ENCODE measurements around the gene EXT2. TPM values are rescaled to one million over a fixed set of nuclear protein-coding genes. Genes with fewer than 3 reads are reported as not detected.

EXT2 gene
- total RNA-seq, 1 donor from 2014 or later = 75.0 TPM

GRCh38 chr11:44110231-44110679, 14.8 kb downstream of the EXT2 start:
- peaks cover 23% of the 10 kb centered on the region for H3K36me3 Mint-ChIP-seq
- peak in 1 of 2 experiments; percentile 66 for DNase-seq (ENCODE audit: low spot score in 2 of 2, unreplicated experiment in 2 of 2)
- no peak for TF ChIP-seq CTCF (IDR thresholded peaks at IDR 0.05; ENCODE audit: unreplicated experiment)
- no peak overlapping the region for H3K27ac Mint-ChIP-seq
- H3K4me3 Mint-ChIP-seq = no peak overlapping the region
- H3K4me1 Mint-ChIP-seq = peaks cover 2% of the 10 kb centered on the region
- no peaks in the 10 kb centered on the region for H3K9me3 Mint-ChIP-seq
- no peaks in the 10 kb centered on the region for H3K27me3 Mint-ChIP-seq (ENCODE audit: low read depth)

GRCh38 chr11:44112091-44112821, 16.8 kb downstream of the EXT2 start:
- H3K4me1 Mint-ChIP-seq = peaks cover 2% of the 10 kb centered on the region
- no peak for DNase-seq (ENCODE audit: low spot score in 2 of 2, unreplicated experiment in 2 of 2)
- H3K27ac Mint-ChIP-seq = no peak overlapping the region
- H3K9me3 Mint-ChIP-seq = no peaks in the 10 kb centered on the region
- peaks cover 37% of the 10 kb centered on the region for H3K36me3 Mint-ChIP-seq
- no peak overlapping the region for H3K4me3 Mint-ChIP-seq
- no peaks in the 10 kb centered on the region for H3K27me3 Mint-ChIP-seq (ENCODE audit: low read depth)
- no peak for TF ChIP-seq CTCF (IDR thresholded peaks at IDR 0.05; ENCODE audit: unreplicated experiment)

- Mint-ChIP-seq H3K4me3 (no peak overlapping the region), H3K36me3 (peaks cover 41% of the 10 kb centered on the region), H3K27ac (no peak overlapping the region), H3K9me3 (no peaks in the 10 kb centered on the region), H3K4me1 (peaks cover 2% of the 10 kb centered on the region), H3K27me3 (ENCODE audit: low read depth) (no peaks in the 10 kb centered on the region)
- TF ChIP-seq CTCF (IDR thresholded peaks at IDR 0.05; ENCODE audit: unreplicated experiment) = no peak
- DNase-seq (ENCODE audit: low spot score in 2 of 2, unreplicated experiment in 2 of 2) = no peak
Measured at GRCh38 chr11:44113018-44113417, 17.5 kb downstream of the EXT2 start.

GRCh38 chr11:44113572-44113971, 18.1 kb downstream of the EXT2 start:
- no peak for TF ChIP-seq CTCF (IDR thresholded peaks at IDR 0.05; ENCODE audit: unreplicated experiment)
- Mint-ChIP-seq H3K4me1 (peaks cover 2% of the 10 kb centered on the region), H3K9me3 (no peaks in the 10 kb centered on the region), H3K27me3 (ENCODE audit: low read depth) (no peaks in the 10 kb centered on the region), H3K4me3 (no peak overlapping the region), H3K36me3 (peaks cover 41% of the 10 kb centered on the region), H3K27ac (no peak overlapping the region)
- no peak for DNase-seq (ENCODE audit: low spot score in 2 of 2, unreplicated experiment in 2 of 2)

- H3K27ac Mint-ChIP-seq = no peak overlapping the region
- peaks cover 38% of the 10 kb centered on the region for H3K36me3 Mint-ChIP-seq
- no peak for TF ChIP-seq CTCF (IDR thresholded peaks at IDR 0.05; ENCODE audit: unreplicated experiment)
- no peaks in the 10 kb centered on the region for H3K9me3 Mint-ChIP-seq
- no peak overlapping the region for H3K4me3 Mint-ChIP-seq
- H3K4me1 Mint-ChIP-seq = no peaks in the 10 kb centered on the region
- DNase-seq (ENCODE audit: low spot score in 2 of 2, unreplicated experiment in 2 of 2) = no peak
- no peaks in the 10 kb centered on the region for H3K27me3 Mint-ChIP-seq (ENCODE audit: low read depth)
Measured at GRCh38 chr11:44116234-44116830, 20.9 kb downstream of the EXT2 start.
